Glomerular endothelial cell (primary cell): ENCODE results near the gene PCDHGA5. TPM values are rescaled to one million over a fixed set of nuclear protein-coding genes. Genes with fewer than 3 reads are reported as not detected.
"Not testable (repeated sequence)": the region's sequence is repeated elsewhere in the genome, so short reads cannot be mapped to it uniquely, and the experiment has no call there.

ENCODE experiments used
- DNase-seq: peaks from one replicate; pipeline ENCODE4 v3.0.0-alpha.2; 2011; ENCODE audit warnings: low read depth, low spot score; ENCODE audit errors: extremely low read depth
- total RNA-seq: library from RNA; depleted of rRNA; stranded (reverse); fragments of >200 nt; gene quantifications from 2 replicates; pipeline ENCODE4 v1.2.3, GENCODE V29; 2015

The PCDHGA5 gene
- total RNA-seq, 1 donor from 2014 or later, result 2.1 TPM

- DNase-seq, result no peak
These were observed 47.6 kb downstream of the PCDHGA5 start for GRCh38 chr5:141411575-141411974.

- DNase-seq, result no peak
These were observed 49.0 kb downstream of the PCDHGA5 start, which contains the start of gene PCDHGA10 for GRCh38 chr5:141412854-141413539. PCDHGA10 (plus strand) TSS chr5:141412987; CDS start chr5:141413176, 189 bp downstream.

- no peak for DNase-seq
These were observed 49.6 kb downstream of the PCDHGA5 start for GRCh38 chr5:141413540-141414069.

- not testable (repeated sequence) for DNase-seq
These were observed 50.7 kb downstream of the PCDHGA5 start for GRCh38 chr5:141414548-141415274.

- DNase-seq, result not testable (repeated sequence)
These were observed 51.3 kb downstream of the PCDHGA5 start for GRCh38 chr5:141415275-141415618.

Other genes starting within 250 kb of the PCDHGA5 start
- gene PCDHB4, start 242.3 kb upstream of the PCDHGA5 start, total RNA-seq, result 0.10 and 0.53 TPM in 2 replicates
- 2.5 and 4.1 TPM in 2 replicates for gene PCDHB5, start 229.0 kb upstream of the PCDHGA5 start, total RNA-seq
- 0.05 and 0.06 TPM in 2 replicates for gene PCDHB6, start 214.1 kb upstream of the PCDHGA5 start, total RNA-seq
- 1.6 and 2.4 TPM in 2 replicates for gene PCDHB7, start 191.5 kb upstream of the PCDHGA5 start, total RNA-seq
- 0.34 and 0.88 TPM in 2 replicates for gene PCDHB8, start 186.4 kb upstream of the PCDHGA5 start, total RNA-seq
- gene PCDHB16, start 181.8 kb upstream of the PCDHGA5 start, total RNA-seq, result 0.05 and 1.1 TPM in 2 replicates
- gene PCDHB9, start 177.0 kb upstream of the PCDHGA5 start, total RNA-seq, result 0.15 and 0.41 TPM in 2 replicates
- gene PCDHB10, start 171.8 kb upstream of the PCDHGA5 start, total RNA-seq, result 1.1 and 1.3 TPM in 2 replicates
- gene PCDHB11, start 164.5 kb upstream of the PCDHGA5 start, total RNA-seq, result 0.58 and 1.5 TPM in 2 replicates
- 0.19 and 0.58 TPM in 2 replicates for gene PCDHB12, start 155.4 kb upstream of the PCDHGA5 start, total RNA-seq
- gene PCDHB13, start 150.2 kb upstream of the PCDHGA5 start, total RNA-seq, result 1.8 and 3.0 TPM in 2 replicates
- gene PCDHB14, start 140.8 kb upstream of the PCDHGA5 start, total RNA-seq, result 1.6 and 6.7 TPM in 2 replicates
- gene PCDHB15, start 118.8 kb upstream of the PCDHGA5 start, total RNA-seq, result 0.97 and 1.7 TPM in 2 replicates
- gene SLC25A2, start 60.1 kb upstream of the PCDHGA5 start, total RNA-seq, result 0.76 TPM in 1 of 2 replicates, not detected in the other
- 51.0 and 52.6 TPM in 2 replicates for gene TAF7, start 43.4 kb upstream of the PCDHGA5 start, total RNA-seq
- gene PCDHGA1, start 33.6 kb upstream of the PCDHGA5 start, total RNA-seq, result 0.39 and 1.2 TPM in 2 replicates
- 2.6 and 4.1 TPM in 2 replicates for gene PCDHGA2, start 25.4 kb upstream of the PCDHGA5 start, total RNA-seq
- gene PCDHGA3, start 20.3 kb upstream of the PCDHGA5 start, total RNA-seq, result 1.6 and 4.0 TPM in 2 replicates
- 0.82 and 2.3 TPM in 2 replicates for gene PCDHGB1, start 14.1 kb upstream of the PCDHGA5 start, total RNA-seq
- 5.7 and 9.2 TPM in 2 replicates for gene PCDHGA4, start 9.1 kb upstream of the PCDHGA5 start, total RNA-seq
- 3.8 and 4.7 TPM in 2 replicates for gene PCDHGB2, start 4.2 kb upstream of the PCDHGA5 start, total RNA-seq
- gene PCDHGB3, start 6.1 kb downstream of the PCDHGA5 start, total RNA-seq, result 2.6 and 5.5 TPM in 2 replicates
- 4.5 and 6.6 TPM in 2 replicates for gene PCDHGA6, start 9.7 kb downstream of the PCDHGA5 start, total RNA-seq
- gene PCDHGA7, start 18.6 kb downstream of the PCDHGA5 start, total RNA-seq, result 3.6 and 5.3 TPM in 2 replicates
- 11.1 and 19.5 TPM in 2 replicates for gene PCDHGB4, start 23.5 kb downstream of the PCDHGA5 start, total RNA-seq
- 0.92 and 2.3 TPM in 2 replicates for gene PCDHGA8, start 28.5 kb downstream of the PCDHGA5 start, total RNA-seq
- gene PCDHGB5, start 33.8 kb downstream of the PCDHGA5 start, total RNA-seq, result 17.5 and 27.2 TPM in 2 replicates
- 3.3 and 4.5 TPM in 2 replicates for gene PCDHGA9, start 38.6 kb downstream of the PCDHGA5 start, total RNA-seq
- 1.8 and 6.2 TPM in 2 replicates for gene PCDHGB6, start 43.9 kb downstream of the PCDHGA5 start, total RNA-seq
- gene PCDHGA10, start 48.8 kb downstream of the PCDHGA5 start, total RNA-seq, result 4.0 and 12.4 TPM in 2 replicates
- 14.1 and 23.4 TPM in 2 replicates for gene PCDHGB7, start 53.5 kb downstream of the PCDHGA5 start, total RNA-seq
- gene PCDHGA11, start 56.9 kb downstream of the PCDHGA5 start, total RNA-seq, result 12.3 and 17.5 TPM in 2 replicates
- gene PCDHGA12, start 66.3 kb downstream of the PCDHGA5 start, total RNA-seq, result 10.5 and 23.0 TPM in 2 replicates
- 24.3 and 43.0 TPM in 2 replicates for gene PCDHGC3, start 111.8 kb downstream of the PCDHGA5 start, total RNA-seq
- gene PCDHGC4, start 120.9 kb downstream of the PCDHGA5 start, total RNA-seq, result 0.44 and 2.5 TPM in 2 replicates
- 0.24 and 2.5 TPM in 2 replicates for gene PCDHGC5, start 124.9 kb downstream of the PCDHGA5 start, total RNA-seq